ENCODE data around the gene NPAS3. TPM values are rescaled to one million over a fixed set of nuclear protein-coding genes. Genes with fewer than 3 reads are reported as not detected.
"Not testable (repeated sequence)": the region's sequence is repeated elsewhere in the genome, so short reads cannot be mapped to it uniquely, and the experiment has no call there.

Gene NPAS3
- total RNA-seq, 1 donor from 2014 or later, result 0.08 TPM

- ATAC-seq, result no peak
Observed at GRCh38 chr14:33085799-33086198, 147.1 kb downstream of the NPAS3 start.

DNA sequence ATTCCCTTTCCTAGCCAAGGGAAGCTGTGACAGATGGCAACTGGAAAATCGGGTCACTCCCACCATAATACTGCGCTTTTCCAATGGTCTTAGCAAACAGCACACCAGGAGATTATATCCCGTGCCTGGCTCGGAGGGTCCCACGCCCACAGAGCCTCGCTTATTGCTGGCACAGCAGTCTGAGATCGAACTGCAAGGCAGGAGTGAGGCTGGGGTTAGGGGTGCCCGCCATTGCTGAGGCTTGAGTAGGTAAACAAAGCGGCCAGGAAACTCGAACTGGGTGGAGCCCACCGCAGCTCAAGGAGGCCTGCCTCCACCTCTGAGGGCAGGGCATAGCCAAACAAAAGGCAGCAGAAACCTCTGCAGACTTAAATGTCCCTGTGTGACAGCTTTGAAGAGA is 149.6 kb downstream of the NPAS3 start:
- ATAC-seq, result not testable (repeated sequence)

DNA sequence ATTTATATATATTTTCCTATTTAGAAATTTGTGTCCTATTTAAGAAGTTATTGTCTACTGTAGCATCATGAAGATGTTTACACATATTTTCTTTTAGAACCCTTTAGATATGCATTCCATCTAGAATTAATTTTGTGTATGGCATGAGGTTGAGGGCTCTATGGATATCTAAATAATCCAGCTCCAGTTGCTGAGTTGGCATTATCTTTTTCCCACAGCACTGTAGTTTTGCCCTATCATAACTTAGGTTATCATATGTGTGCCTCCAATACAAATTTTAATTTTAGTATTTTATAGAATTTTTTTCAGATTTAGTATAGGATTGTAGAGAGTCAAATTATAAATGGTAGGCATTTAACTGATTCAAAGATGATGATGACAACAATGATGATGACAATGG is 159.3 kb downstream of the NPAS3 start:
- ATAC-seq, result no peak

GRCh38 chr14:33103489-33103888 is 164.8 kb downstream of the NPAS3 start:
- ATAC-seq, result no peak

GRCh38 chr14:33103966-33104365 is 165.3 kb downstream of the NPAS3 start:
- ATAC-seq, result no peak

GRCh38 chr14:33110737-33111443 is 172.2 kb downstream of the NPAS3 start:
- no peak for ATAC-seq

GRCh38 chr14:33114331-33114730 is 175.7 kb downstream of the NPAS3 start:
- ATAC-seq, result no peak

- no peak for ATAC-seq
Observed at GRCh38 chr14:33118668-33119067, 180.0 kb downstream of the NPAS3 start.

DNA sequence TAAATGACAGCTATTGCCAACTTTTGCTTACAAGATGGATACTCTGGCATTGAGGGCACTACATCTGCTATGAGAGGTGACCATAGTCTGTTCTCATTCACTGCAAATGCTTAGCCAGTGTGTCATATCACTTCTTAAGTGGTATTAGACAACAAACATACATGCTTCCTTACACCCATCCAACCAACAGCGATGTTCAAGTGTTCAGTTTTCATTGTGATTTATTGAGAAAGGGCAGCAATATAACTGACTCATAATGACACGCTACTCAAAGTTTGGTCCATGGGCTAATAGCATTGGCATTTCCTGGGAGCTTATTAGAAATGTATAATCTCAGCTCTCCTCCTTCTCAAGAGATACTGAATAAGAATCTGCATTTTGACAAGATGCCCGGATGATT is 181.7 kb downstream of the NPAS3 start:
- ATAC-seq, result peak; percentile 52

GRCh38 chr14:33120966-33121365 is 182.3 kb downstream of the NPAS3 start:
- ATAC-seq, result peak; percentile 80

- ATAC-seq, result no peak
Observed at GRCh38 chr14:33123281-33123680, 184.6 kb downstream of the NPAS3 start.

- ATAC-seq, result no peak
Observed at GRCh38 chr14:33126433-33126832, 187.8 kb downstream of the NPAS3 start.

- no peak for ATAC-seq
Observed at GRCh38 chr14:33127531-33127930, 188.9 kb downstream of the NPAS3 start.

DNA sequence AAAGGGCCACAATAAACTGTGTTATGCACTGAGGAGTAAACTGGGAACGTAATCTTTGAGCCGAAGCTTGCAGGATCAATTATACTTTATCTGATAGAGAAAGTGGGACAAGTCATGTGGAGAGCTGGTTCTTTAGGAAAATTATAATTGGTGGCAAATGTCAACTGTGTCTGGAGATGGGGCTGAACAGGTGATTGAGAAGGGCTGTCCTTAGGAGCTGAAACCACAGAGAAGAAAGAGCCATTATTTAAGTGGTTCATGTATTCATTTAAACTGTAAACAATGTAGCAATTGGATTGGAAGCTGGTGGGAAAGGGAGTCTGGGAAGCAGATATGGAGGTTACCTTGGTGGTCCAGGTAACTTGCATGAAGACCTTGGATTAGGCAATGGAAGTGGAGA is 193.1 kb downstream of the NPAS3 start:
- no peak for ATAC-seq

- no peak for ATAC-seq
Observed at GRCh38 chr14:33134162-33134561, 195.5 kb downstream of the NPAS3 start.

DNA sequence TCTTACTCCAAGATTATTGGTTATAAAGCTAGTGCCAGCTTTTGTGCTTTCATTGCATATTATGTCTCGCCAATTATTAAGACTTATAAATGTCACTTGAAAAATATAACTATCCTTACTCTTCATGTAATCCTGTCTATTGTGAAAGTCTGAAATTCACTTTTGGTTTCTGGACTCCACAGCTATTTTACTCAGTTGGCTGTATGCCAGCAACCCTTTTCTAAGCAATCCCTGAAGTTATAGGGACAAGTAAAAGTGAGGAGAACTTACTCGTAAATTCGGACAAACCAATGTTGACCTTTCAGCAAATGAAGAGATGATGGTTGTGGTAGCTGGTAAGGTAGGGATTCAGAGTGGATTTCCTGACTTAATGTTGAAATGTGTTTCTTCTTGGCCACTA is 196.3 kb downstream of the NPAS3 start:
- ATAC-seq, result no peak

DNA sequence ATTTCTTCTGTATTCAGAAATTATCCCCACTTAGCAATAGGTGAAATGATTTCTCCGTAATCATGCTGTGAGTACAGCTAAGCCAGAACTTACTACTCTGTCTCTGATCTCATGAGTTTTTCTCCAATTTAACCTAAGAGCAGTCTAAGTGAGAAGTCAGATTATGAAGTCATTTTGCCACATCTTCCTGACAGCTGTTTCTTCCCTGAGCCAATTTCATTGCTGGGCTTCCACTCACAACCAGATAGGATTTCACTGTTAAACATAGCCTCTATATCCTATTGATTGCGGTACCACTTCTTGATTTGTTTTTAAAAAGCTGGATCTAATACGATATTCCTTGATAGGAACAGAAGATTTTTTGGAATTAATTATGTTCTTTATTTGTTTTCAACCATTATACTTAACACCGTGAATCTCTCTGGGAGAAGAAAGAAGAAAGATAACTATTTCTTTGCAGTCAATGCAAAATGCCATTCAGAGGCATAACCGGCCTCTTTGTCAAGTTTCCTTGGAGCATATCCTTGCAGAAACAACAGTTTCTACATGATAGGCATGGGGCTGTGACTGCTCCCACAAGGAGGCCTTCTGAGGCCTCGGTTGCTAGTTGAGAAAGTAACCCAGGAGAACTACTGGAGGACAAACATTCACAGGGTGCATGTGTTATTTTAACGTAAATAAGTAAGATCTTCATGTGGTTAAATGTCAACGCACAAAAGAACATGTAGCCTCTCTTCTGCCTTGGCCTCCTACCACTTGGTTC is 212.2 kb downstream of the NPAS3 start:
- no peak for ATAC-seq

DNA sequence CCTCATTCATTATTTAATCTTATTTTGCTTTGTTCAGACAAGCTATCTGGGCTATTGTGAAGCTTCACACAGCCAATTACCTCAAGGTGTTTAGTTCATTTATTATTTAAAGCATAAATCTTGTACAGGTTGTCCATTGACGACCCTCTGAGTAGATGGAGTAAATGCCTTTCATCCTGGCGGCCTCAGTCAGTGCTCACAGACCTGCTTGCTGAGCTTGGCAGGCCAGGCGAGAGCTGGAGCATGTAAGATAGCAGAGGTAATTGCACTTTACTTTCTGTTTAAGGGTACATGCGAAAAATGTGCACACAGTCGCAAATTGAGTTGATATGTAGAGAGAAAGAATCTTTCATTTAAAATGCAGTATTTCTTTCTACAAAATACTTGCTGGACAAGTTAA is 224.4 kb downstream of the NPAS3 start:
- ATAC-seq, result no peak

GRCh38 chr14:33163600-33163999 is 224.9 kb downstream of the NPAS3 start:
- no peak for ATAC-seq

GRCh38 chr14:33165144-33165925 is 226.7 kb downstream of the NPAS3 start:
- ATAC-seq, result no peak

DNA sequence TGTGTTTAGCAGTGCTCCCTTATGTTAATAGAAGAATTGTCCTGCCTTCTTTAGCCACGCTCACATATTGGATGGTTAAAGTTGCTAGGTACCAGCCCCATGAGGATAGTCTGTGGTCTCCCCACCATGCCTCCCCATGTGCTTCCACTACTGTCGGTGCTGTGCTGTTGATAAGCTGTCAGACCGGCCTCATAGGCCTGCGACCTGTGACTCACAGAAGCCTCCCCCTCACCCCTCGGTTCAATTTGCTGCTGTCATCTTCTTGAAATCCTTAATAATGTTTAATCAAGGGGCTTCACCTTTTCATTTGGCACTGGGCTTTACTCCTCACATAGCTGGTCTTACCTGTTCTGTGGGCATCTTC is 227.2 kb downstream of the NPAS3 start:
- no peak for ATAC-seq

GRCh38 chr14:33175951-33176350 is 237.3 kb downstream of the NPAS3 start:
- no peak for ATAC-seq

DNA sequence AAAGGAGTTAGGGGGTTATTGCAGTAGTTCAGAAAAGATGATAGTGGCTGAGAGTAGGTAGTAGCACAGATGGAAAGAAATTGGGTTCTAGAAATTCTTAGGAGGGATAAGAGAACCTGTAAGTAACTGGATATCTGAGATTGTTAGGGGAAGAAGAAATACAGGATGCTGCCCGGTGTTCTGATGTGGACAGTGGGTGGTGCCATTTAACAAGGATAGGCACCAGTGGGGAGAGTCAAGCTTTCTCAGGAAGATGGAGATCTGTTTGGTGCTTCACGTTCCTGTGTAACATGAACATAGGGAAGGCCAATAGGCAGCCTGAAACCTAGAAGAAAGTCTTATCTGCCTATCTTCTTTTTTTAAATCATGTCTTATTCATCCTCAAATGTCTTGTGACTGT is 245.9 kb downstream of the NPAS3 start:
- no peak for ATAC-seq

- ATAC-seq, result no peak
Observed at GRCh38 chr14:33186656-33187055, 248.0 kb downstream of the NPAS3 start.

Data from esophagus mucosa (tissue), 1 donor.